A673 (cell line): ENCODE data around the gene PRPF4. TPM values are rescaled to one million over a fixed set of nuclear protein-coding genes. Genes with fewer than 3 reads are reported as not detected.
"Not testable (repeated sequence)": the region's sequence is repeated elsewhere in the genome, so short reads cannot be mapped to it uniquely, and the experiment has no call there.

ENCODE experiments used
- BruUV-seq: library from RNA; stranded (reverse); fragments of 400-500 nt; replicated peaks from 2 replicates; lab custom pipeline; 2021; lab: Mats Ljungman, UMichigan
- CTCF ChIA-PET: fragments of 300-600 bp; sonication (Branson Sonifier 250); formaldehyde crosslinking; loops from one replicate; lab custom pipeline; 2022; ENCODE audit warnings: antibody characterized with exemption; lab: Charles Lee
- POLR2A ChIA-PET: fragments of 300-600 bp; sonication (Branson Sonifier 250); formaldehyde crosslinking; loops from one replicate; lab custom pipeline; 2022; ENCODE audit warnings: antibody characterized with exemption; ENCODE audit not compliant: low non-redundant PET; lab: Charles Lee
- DNase-seq: peaks from one replicate; pipeline ENCODE4 v3.0.0-alpha.2; 2015; ENCODE audit warnings: low spot score
- H3K27ac ChIP-seq: fragments of 200-600 bp; sonication (generic); 2 replicates; pipeline ENCODE4 v1.5.1; 2016; ENCODE audit warnings: mixed run types, low read depth, mild to moderate bottlenecking, mixed read lengths, antibody characterized with exemption, low read length; ENCODE audit not compliant: poor library complexity, severe bottlenecking
- H3K27me3 ChIP-seq: fragments of 200-600 bp; sonication (generic); replicated peaks from 2 replicates; pipeline ENCODE4 v1.6.1; 2017; ENCODE audit warnings: mixed run types, low read depth, mild to moderate bottlenecking, mixed read lengths, antibody characterized with exemption, low read length; ENCODE audit not compliant: insufficient read depth, poor library complexity
- H3K36me3 ChIP-seq: fragments of 200-600 bp; sonication (generic); 2 replicates; pipeline ENCODE4 v1.6.1; 2016; ENCODE audit warnings: mixed run types, mild to moderate bottlenecking, mixed read lengths, antibody characterized with exemption, low read length; ENCODE audit not compliant: insufficient read depth, poor library complexity, severe bottlenecking
- H3K4me1 ChIP-seq: fragments of 200-600 bp; sonication (generic); 2 replicates; pipeline ENCODE4 v1.6.1; 2017; ENCODE audit warnings: mixed run types, mild to moderate bottlenecking, mixed read lengths, antibody characterized with exemption, low read length; ENCODE audit not compliant: insufficient read depth, poor library complexity, severe bottlenecking
- H3K4me3 ChIP-seq: fragments of 200-600 bp; sonication (generic); 2 replicates; pipeline ENCODE4 v1.5.1; 2016; ENCODE audit warnings: low read depth, mixed run types, mild to moderate bottlenecking, mixed read lengths, low read length; ENCODE audit not compliant: poor library complexity, severe bottlenecking
- H3K9me3 ChIP-seq: fragments of 200-600 bp; sonication (generic); 2 replicates; pipeline ENCODE4 v1.6.1; 2016; ENCODE audit warnings: mixed run types, low read depth, mild to moderate bottlenecking, mixed read lengths, antibody characterized with exemption, low read length; ENCODE audit not compliant: poor library complexity, severe bottlenecking
- CTCF ChIP-seq: fragments of 300-800, 200-600 bp; sonication (generic); conservative IDR thresholded peaks from 2 replicates; pipeline ENCODE4 v1.5.1; 2017; ENCODE audit warnings: low read depth, mild to moderate bottlenecking, antibody characterized with exemption, low read length, moderate library complexity, mixed read lengths
- EZH2 ChIP-seq: fragments of 200-600 bp; sonication (generic); IDR thresholded peaks from 2 replicates; pipeline ENCODE4 v1.6.1; 2017; ENCODE audit warnings: borderline replicate concordance, low read depth, mild to moderate bottlenecking, mixed read lengths, antibody characterized with exemption, low read length; ENCODE audit not compliant: poor library complexity, severe bottlenecking
- intact Hi-C: fragments of 100-400 bp; cut with micrococcal nuclease; formaldehyde crosslinking; loops from one replicate; pipeline ENCODE4 v1.10.0; 2022; ENCODE audit not compliant: unreplicated experiment
- total RNA-seq: library from RNA; stranded (reverse); gene quantifications from 2 replicates; pipeline ENCODE4 v1.2.3, GENCODE V29; 2021

Gene PRPF4
- total RNA-seq, 1 experiment from 2014 or later = 59.8 TPM

GRCh38 chr9:113293285-113293878 lies 17.9 kb downstream of the PRPF4 start:
- ChIA-PET CTCF (no interaction called here), POLR2A (no interaction called here)
- BruUV-seq = no TSS peak
- no peaks in the 10 kb centered on the region for H3K4me1 ChIP-seq
- H3K27me3 ChIP-seq = no peaks in the 10 kb centered on the region
- TF ChIP-seq EZH2 (no peak), CTCF (no peak)
- no peak overlapping the region for H3K27ac ChIP-seq
- H3K36me3 ChIP-seq = peaks cover 49% of the 10 kb centered on the region
- no peaks in the 10 kb centered on the region for H3K9me3 ChIP-seq
- H3K4me3 ChIP-seq = no peak overlapping the region
- intact Hi-C loops = no loop called here
- DNase-seq = no peak

DNA sequence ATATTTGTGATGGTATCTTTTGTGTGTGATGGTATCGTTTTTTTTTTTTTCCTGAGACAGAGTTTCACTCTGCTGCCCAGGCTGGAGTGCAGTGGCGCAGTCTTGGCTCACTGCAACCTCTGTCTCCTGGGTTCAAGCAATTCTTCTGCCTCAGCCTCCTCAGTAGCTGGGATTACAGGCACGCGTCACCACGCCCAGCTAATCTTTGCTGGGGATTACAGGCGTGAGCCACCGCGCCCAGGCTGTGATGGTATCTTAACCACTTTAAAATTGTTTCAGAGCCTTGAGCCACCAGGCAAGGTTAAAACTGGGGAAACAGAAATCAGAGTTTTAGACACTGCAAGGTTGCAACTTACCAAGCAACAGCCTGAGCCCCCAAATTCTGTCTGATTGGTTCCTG lies 20.8 kb downstream of the PRPF4 start:
- H3K4me3 ChIP-seq, POLR2A ChIA-PET, CTCF ChIA-PET, intact Hi-C loops, DNase-seq, H3K9me3 ChIP-seq, H3K27me3 ChIP-seq, H3K4me1 ChIP-seq, H3K27ac ChIP-seq, BruUV-seq: not testable (repeated sequence)
- peaks cover 23% of the 10 kb centered on the region for H3K36me3 ChIP-seq

DNA sequence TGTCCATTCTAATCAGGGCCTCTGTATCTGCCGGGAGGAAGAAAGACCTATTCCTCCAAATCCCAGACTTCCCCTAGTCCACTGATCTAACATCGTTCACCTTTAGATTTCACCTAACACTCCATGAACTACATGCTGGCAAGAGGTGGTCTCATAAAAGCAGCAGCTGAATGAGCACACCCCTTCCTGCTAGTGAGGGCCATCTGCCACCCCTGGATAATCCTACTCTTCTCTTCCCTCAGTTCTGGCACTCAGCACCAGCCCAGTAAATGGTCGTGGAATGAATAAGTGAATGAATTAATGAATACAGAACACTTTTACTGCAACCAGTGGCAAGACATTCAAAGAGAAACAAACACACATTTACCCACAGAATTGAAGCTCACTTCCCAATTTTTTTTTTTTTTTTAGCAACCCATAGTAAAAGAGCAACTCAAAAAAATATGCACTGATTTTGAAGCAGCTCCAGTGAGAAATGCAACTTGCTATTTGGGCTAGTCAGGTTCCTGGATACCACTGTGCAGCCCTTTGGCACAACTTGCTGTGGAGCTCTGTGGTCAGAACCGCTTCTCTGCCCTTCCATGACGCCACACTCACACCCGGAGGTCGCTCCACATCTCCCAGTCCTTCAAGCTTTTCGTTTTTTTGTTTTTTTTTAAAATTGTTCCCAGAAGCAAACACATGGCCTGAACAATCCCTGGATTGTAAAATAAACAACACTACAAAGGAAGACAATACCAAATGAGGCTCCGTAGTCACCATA lies 21.5 kb downstream of the PRPF4 start:
- POLR2A ChIA-PET = no interaction called here
- intact Hi-C loops = no loop called here
- CTCF ChIA-PET = no interaction called here

More for the DNA sequence above, 21.5 kb downstream of the PRPF4 start:
- Histone ChIP-seq H3K27me3 (no peaks in the 10 kb centered on the region), H3K9me3 (no peaks in the 10 kb centered on the region), H3K4me1 (no peaks in the 10 kb centered on the region), H3K27ac (no peak overlapping the region), H3K36me3 (peaks cover 15% of the 10 kb centered on the region), H3K4me3 (no peak overlapping the region)
- TF ChIP-seq CTCF = no peak
- no peak for TF ChIP-seq EZH2
- BruUV-seq = no TSS peak
- DNase-seq = no peak
